ENCODE measurements around the gene RPL4. TPM values are rescaled to one million over a fixed set of nuclear protein-coding genes. Genes with fewer than 3 reads are reported as not detected.

Gene RPL4
- total and polyA plus RNA-seq, 10 of the 15 experiments (the other 5 are each of a cell fraction or from before 2014, with no cell fraction given), result 2,004 to 8,888 (median 4,667) TPM

DNA sequence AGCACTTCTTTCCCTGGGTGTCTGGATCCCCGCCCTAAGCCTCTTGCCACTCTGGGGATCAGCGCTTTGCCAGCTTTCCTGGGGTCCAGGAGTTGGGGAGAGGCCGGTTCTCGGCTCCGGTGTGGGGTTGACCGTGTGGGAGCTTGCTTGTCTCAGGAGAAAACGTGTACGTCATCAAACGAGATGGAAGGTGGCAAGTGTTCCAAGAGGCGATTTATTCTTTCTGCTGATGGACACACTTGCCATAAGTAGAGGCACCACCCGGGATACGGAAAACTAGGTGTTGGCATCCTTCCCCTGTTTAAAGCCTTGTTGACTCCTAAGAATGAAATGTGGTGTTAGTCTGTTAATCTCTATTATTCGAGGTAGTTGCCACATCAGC, 766 bp upstream of the RPL4 start:
- no peak for ATAC-seq
- peaks cover 77% of the 10 kb centered on the region for H3K79me2 ChIP-seq (ENCODE audit: control insufficient read depth, insufficient read depth, low read length)
- peak overlapping the region; percentile 97 for H3K27ac ChIP-seq (ENCODE audit: control insufficient read depth, insufficient read depth)
- in situ Hi-C loops (cut with MboI), result no loop called here
- 1% methylated on average over 13 of the region's 13 CpGs for WGBS (ENCODE audit: insufficient coverage, insufficient replicate concordance, low lambda C conversion rate, missing lambda C conversion rate)
- TSS peak; percentile 89 for BruUV-seq (replicated peaks)
- intact Hi-C loops (cut with micrococcal nuclease; ENCODE audit: unreplicated experiment), result no loop called here
- H3K9me3 ChIP-seq (replicated peaks; ENCODE audit: control insufficient read depth, insufficient read depth, low read length), result no peaks in the 10 kb centered on the region
- ChIA-PET SMC1A (ENCODE audit: uncharacterized antibody, unreplicated experiment) (interaction anchor here (1.1 to 2.5 kb wide), 3 partner anchors 80 to 116 kb away, joined by 3 to 10 read pairs (median 7); no protein-coding TSS in a partner anchor), CTCF (interaction anchor here (1.0 to 1.5 kb wide), 3 partner anchors 33 to 151 kb away, joined by 3 to 4 read pairs (median 3); no protein-coding TSS in a partner anchor), RAD21 (ENCODE audit: unreplicated experiment) (interaction anchor here (0.7 to 1.5 kb wide), 7 partner anchors 105 to 211 kb away, joined by 3 to 7 read pairs (median 3); partner anchors contain the start of gene MAP2K1), POLR2A (interaction anchor here (0.6 to 2.3 kb wide), 9 partner anchors 8 to 211 kb away, joined by 3 to 9 read pairs (median 5); partner anchors contain the start of genes MAP2K1 and SNAPC5)
- H2AFZ ChIP-seq (ENCODE audit: control insufficient read depth, low read depth, low read length), result peak overlapping the region; percentile 95
- H3K4me2 ChIP-seq (ENCODE audit: control insufficient read depth, insufficient read depth), result peak overlapping the region; percentile 36
- DNase-seq (ENCODE audit: low read depth, low spot score), result no peak
- H3K27me3 ChIP-seq (replicated peaks in 1 of 2; ENCODE audit: control insufficient read depth in 2 of 2, insufficient read depth in 2 of 2, low read length in 1 of 2), result no peaks in the 10 kb centered on the region
- TF ChIP-seq HDGF (IDR thresholded peaks at IDR 0.05), result no peak
- TF ChIP-seq BACH1 (IDR thresholded peaks at IDR 0.05; ENCODE audit: borderline replicate concordance), result 0 out of 2 replicates have a peak, but pooled peaks have one; percentile 29
- TF ChIP-seq, protein P1, sequence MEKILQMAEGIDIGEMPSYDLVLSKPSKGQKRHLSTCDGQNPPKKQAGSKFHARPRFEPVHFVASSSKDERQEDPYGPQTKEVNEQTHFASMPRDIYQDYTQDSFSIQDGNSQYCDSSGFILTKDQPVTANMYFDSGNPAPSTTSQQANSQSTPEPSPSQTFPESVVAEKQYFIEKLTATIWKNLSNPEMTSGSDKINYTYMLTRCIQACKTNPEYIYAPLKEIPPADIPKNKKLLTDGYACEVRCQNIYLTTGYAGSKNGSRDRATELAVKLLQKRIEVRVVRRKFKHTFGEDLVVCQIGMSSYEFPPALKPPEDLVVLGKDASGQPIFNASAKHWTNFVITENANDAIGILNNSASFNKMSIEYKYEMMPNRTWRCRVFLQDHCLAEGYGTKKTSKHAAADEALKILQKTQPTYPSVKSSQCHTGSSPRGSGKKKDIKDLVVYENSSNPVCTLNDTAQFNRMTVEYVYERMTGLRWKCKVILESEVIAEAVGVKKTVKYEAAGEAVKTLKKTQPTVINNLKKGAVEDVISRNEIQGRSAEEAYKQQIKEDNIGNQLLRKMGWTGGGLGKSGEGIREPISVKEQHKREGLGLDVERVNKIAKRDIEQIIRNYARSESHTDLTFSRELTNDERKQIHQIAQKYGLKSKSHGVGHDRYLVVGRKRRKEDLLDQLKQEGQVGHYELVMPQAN (conservative IDR thresholded peaks at IDR 0.05), result 0 out of 2 replicates have a peak, but pooled peaks have one; percentile 22
- H3K36me3 ChIP-seq (ENCODE audit: control insufficient read depth in 2 of 2, insufficient read depth in 2 of 2, low read length in 1 of 2), result peaks cover 2 to 23% of the 10 kb centered on the region in 2 experiments
- no peak for FAIRE-seq
- H4K20me1 ChIP-seq (ENCODE audit: control insufficient read depth, insufficient read depth), result peaks cover under 1% of the 10 kb centered on the region; the same call in 1 of the 2 replicates
- peaks cover 2% of the 10 kb centered on the region; the same call in 1 of the 2 replicates for H3K4me1 ChIP-seq (ENCODE audit: control insufficient read depth, insufficient read depth, low read length)
- H3K9ac ChIP-seq (ENCODE audit: control insufficient read depth, insufficient read depth, low read length), result peak overlapping the region; percentile 97
- peak overlapping the region; percentile 99 for H3K4me3 ChIP-seq

Data from GM12878 (cell line).